ENCODE measurements around the gene CARTPT.
A peak's percentile ranks its signal among the peaks of the same experiment; 100 is the strongest.

CARTPT gene

DNA sequence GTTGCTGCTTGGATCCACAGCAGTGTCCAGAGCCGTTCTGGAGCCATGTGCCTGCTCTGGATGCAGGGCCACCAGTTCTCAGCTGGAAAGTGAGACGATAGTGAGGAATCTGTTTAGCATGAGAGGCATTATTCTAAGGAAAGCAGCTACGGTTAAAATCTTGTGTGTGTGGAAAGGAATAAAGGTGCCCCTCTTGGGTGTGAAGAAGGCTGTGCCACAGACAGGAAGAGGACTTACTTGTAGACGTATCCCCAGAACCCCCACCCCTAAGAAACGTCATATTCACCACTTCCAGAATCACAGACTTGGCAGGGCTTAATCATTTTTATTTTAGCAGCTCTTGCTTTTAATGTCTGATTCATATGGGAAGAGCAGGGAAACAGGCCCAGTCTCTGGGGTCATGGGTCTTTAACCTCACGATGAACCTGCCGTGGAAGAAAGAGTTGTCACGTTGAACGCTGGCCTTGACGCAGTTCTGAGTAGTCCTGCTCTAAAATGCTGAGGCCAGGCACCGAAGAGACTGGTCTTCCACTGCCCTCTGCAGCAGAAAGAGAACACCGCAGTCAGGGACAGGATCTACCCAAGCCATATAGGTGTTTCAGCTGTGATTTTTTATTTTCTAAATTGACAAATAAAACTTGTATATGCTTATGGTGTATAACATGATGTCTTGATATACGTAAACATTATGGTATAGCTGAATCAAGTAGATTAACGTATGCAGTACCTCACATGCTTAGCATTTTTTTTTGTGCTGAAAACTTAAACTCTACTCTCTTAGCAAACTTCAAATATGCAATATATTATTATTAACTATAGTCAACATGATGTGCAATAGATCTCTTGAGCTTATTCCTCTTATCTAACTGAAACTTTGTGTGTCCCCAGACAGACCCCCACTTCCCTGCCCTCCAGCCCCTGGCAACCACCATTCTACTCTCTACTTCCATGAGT lies 38.8 kb downstream of the CARTPT start:
- DNase-seq (ENCODE audit: low spot score) = peak; percentile 50
- in situ Hi-C loops (cut with MboI; ENCODE audit: low pct_unique_long_range_greater_than_20kb, low sequenced_read_pairs, unreplicated experiment) = loop anchor here (10.0 to 25.0 kb wide), 2 partner anchors 103 to 246 kb away; no protein-coding TSS in a partner anchor
- TF ChIP-seq, protein P1, sequence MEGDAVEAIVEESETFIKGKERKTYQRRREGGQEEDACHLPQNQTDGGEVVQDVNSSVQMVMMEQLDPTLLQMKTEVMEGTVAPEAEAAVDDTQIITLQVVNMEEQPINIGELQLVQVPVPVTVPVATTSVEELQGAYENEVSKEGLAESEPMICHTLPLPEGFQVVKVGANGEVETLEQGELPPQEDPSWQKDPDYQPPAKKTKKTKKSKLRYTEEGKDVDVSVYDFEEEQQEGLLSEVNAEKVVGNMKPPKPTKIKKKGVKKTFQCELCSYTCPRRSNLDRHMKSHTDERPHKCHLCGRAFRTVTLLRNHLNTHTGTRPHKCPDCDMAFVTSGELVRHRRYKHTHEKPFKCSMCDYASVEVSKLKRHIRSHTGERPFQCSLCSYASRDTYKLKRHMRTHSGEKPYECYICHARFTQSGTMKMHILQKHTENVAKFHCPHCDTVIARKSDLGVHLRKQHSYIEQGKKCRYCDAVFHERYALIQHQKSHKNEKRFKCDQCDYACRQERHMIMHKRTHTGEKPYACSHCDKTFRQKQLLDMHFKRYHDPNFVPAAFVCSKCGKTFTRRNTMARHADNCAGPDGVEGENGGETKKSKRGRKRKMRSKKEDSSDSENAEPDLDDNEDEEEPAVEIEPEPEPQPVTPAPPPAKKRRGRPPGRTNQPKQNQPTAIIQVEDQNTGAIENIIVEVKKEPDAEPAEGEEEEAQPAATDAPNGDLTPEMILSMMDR (IDR thresholded peaks at IDR 0.05; ENCODE audit: extremely low read depth, insufficient read depth, missing control alignments) = peak; percentile 84

DNA sequence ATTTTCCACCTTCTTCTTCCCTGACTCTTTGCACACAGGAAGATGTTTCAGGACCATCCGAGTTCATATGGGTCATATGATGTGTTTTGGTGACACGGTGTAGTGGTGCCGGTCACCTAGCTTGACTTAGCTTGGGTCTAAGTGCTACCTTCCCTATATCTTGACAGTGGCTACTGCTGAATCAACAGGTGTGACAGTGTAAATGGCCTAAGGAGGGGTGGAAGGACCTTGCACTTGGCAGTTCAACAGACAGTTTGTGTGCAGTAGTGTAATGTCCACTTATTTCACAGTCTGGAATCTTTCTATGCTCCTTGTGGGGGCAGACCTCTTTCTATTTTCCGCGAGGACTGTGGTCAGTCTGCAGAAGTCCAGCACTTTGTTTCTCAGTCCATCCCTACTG lies 43.8 kb downstream of the CARTPT start:
- in situ Hi-C loops (cut with MboI; ENCODE audit: low pct_unique_long_range_greater_than_20kb, low sequenced_read_pairs, unreplicated experiment) = loop anchor here (25.0 kb wide), 1 partner anchor 251 kb away; no protein-coding TSS in a partner anchor
- DNase-seq (ENCODE audit: low spot score) = no peak
- TF ChIP-seq, protein P1 (IDR thresholded peaks at IDR 0.05; ENCODE audit: extremely low read depth, insufficient read depth, missing control alignments) = no peak

DNA sequence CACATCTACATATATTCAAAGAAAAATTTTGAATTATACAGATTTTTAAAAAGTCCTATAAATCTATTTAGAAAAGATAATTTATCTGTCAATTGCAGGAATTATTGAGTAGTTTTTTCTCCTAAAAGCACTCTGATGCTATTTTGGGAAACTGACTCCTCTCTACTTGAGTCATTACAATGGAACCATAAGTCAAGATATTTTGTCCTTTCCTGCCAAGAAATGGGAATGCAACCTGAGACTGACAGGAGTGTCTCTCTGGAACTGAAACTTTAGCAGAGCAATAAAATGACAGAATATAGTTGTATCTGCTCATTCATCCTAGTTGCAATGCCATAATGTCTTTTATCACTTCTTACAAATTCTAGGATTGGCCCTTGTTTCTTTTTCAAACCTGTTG lies 48.6 kb downstream of the CARTPT start:
- DNase-seq (ENCODE audit: low spot score) = no peak
- in situ Hi-C loops (cut with MboI; ENCODE audit: low pct_unique_long_range_greater_than_20kb, low sequenced_read_pairs, unreplicated experiment) = loop anchor here (25.0 kb wide), 1 partner anchor 255 kb away; no protein-coding TSS in a partner anchor
- TF ChIP-seq, protein P1 (IDR thresholded peaks at IDR 0.05; ENCODE audit: extremely low read depth, insufficient read depth, missing control alignments) = no peak

DNA sequence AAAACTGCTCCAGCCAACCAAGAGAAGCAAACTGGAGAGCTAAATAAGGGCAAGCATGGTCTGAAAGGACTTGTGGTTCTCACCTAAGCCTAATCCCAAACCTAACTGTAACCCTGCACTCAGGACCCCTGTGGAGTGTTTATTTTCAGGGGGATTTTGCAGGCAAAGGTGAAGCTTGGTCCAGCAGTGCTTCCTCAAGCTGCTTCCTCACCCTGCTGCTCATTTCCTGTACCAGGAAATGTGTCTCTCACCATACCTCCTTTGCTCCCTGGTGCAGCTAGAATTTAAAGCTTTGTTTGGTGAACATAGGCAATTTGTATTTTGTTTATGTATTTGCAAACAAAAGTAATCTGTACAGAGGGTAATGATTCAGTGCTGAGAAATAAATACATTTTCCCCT lies 50.2 kb downstream of the CARTPT start:
- no peak for DNase-seq (ENCODE audit: low spot score)
- in situ Hi-C loops (cut with MboI; ENCODE audit: low pct_unique_long_range_greater_than_20kb, low sequenced_read_pairs, unreplicated experiment) = loop anchor here (25.0 kb wide), 1 partner anchor 257 kb away; no protein-coding TSS in a partner anchor
- TF ChIP-seq, protein P1 (IDR thresholded peaks at IDR 0.05; ENCODE audit: extremely low read depth, insufficient read depth, missing control alignments) = no peak

DNA sequence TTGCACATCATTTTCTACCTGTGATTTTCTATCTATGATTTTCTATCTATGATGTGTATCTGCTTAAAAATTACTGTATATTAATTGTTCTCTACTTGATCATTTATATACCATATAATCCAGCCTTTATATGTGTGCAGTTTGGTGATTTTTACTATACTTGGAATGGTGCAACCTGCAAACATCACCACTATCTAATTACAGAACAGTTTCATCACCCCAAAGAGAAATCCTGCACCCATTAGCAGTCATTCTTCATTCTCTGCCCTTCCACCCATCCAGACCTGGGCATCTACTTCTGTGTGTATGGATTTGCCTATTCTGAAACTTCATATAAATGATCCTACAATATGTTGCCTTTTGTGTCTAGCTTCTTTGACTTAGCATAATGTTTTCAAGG lies 51.3 kb downstream of the CARTPT start:
- TF ChIP-seq, protein P1 (IDR thresholded peaks at IDR 0.05; ENCODE audit: extremely low read depth, insufficient read depth, missing control alignments) = no peak
- DNase-seq (ENCODE audit: low spot score) = no peak
- in situ Hi-C loops (cut with MboI; ENCODE audit: low pct_unique_long_range_greater_than_20kb, low sequenced_read_pairs, unreplicated experiment) = loop anchor here (25.0 kb wide), 1 partner anchor 258 kb away; no protein-coding TSS in a partner anchor

All from GM13977 (cell line).